Measurements from ENCODE around the gene ADPGK. TPM values are rescaled to one million over a fixed set of nuclear protein-coding genes. Genes with fewer than 3 reads are reported as not detected.

The ADPGK gene
- total RNA-seq, 1 donor from 2014 or later, result 24.8 TPM

DNA sequence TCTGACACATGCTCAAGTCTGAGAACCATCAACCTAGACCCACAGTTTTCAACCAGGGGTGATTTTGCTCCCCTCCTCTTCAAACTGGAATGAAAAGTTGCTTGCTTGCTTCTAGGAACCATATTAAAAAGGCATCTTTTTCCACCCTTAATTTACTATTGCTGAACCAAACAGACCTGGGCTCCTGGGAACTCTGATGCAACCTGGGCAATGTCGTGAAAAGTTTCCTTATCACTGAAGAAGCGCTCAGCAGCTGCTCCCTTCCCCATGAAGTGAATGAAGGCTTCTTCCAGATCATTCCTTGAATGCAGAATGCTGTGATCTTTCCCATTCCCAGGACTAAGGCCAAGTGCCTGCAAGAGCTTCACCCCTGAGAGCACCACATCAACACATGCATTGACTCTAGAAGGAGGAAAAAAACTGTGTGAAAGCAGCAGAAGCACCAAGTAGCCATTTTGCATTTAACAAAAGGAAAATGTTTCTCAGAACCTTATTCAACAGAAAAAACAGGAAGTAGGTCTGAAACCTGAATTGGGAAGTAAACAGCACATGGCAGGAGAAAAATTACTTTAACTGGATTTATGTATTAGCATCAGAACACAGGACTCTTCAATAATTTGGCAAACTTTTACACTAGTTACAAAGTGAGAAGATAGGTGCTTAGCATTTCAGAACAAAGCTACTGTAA is 8.7 kb downstream of the ADPGK start:
- TF ChIP-seq, protein P1, sequence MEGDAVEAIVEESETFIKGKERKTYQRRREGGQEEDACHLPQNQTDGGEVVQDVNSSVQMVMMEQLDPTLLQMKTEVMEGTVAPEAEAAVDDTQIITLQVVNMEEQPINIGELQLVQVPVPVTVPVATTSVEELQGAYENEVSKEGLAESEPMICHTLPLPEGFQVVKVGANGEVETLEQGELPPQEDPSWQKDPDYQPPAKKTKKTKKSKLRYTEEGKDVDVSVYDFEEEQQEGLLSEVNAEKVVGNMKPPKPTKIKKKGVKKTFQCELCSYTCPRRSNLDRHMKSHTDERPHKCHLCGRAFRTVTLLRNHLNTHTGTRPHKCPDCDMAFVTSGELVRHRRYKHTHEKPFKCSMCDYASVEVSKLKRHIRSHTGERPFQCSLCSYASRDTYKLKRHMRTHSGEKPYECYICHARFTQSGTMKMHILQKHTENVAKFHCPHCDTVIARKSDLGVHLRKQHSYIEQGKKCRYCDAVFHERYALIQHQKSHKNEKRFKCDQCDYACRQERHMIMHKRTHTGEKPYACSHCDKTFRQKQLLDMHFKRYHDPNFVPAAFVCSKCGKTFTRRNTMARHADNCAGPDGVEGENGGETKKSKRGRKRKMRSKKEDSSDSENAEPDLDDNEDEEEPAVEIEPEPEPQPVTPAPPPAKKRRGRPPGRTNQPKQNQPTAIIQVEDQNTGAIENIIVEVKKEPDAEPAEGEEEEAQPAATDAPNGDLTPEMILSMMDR (IDR thresholded peaks at IDR 0.05), result no peak
- H3K4me3 ChIP-seq, result no peak overlapping the region
- no peaks in the 10 kb centered on the region for H3K27me3 ChIP-seq
- no peak overlapping the region for H3K27ac ChIP-seq
- H3K9me3 ChIP-seq, result no peaks in the 10 kb centered on the region
- DNase-seq (ENCODE audit: low spot score in 2 of 2), result no peak
- peaks cover 17 to 36% of the 10 kb centered on the region in 2 donors for H3K36me3 ChIP-seq
- intact Hi-C loops (cut with DNase I), result no loop called here
- no peaks in the 10 kb centered on the region for H3K4me1 ChIP-seq

DNA sequence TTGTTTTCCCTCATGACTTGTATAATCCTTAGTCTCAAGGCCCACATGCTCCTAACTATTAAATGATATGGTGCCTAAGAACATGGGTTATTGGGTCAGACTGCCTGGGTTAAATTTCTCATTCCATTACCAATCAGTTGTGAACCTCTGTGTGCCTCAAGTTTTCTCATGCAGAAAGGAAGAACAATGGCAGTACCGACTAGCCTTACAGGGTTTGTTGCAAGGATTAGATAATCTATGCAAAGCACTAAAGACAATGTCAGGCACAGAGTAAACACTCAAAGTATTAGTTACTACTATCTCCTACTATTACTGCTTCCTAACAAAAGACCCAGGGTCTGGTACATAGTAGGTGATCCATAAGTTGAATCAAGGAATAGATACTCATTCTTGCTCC is 12.2 kb downstream of the ADPGK start:
- intact Hi-C loops (cut with DNase I), result no loop called here
- no peak for DNase-seq (ENCODE audit: low spot score in 2 of 2)
- H3K4me1 ChIP-seq, result no peaks in the 10 kb centered on the region
- H3K36me3 ChIP-seq, result peaks cover 35 to 64% of the 10 kb centered on the region in 2 donors
- H3K27me3 ChIP-seq, result no peaks in the 10 kb centered on the region
- TF ChIP-seq, protein P1 (IDR thresholded peaks at IDR 0.05), result no peak
- no peak overlapping the region for H3K27ac ChIP-seq
- H3K4me3 ChIP-seq, result no peak overlapping the region
- H3K9me3 ChIP-seq, result peaks cover 0 to 22% of the 10 kb centered on the region in 2 donors

GRCh38 chr15:72770673-72771328 is 12.8 kb downstream of the ADPGK start:
- Histone ChIP-seq H3K9me3 (peaks cover 0 to 22% of the 10 kb centered on the region in 2 donors), H3K4me1 (no peaks in the 10 kb centered on the region), H3K4me3 (no peak overlapping the region), H3K36me3 (peaks cover 40 to 68% of the 10 kb centered on the region in 2 donors), H3K27me3 (no peaks in the 10 kb centered on the region), H3K27ac (no peak overlapping the region)
- intact Hi-C loops (cut with DNase I), result no loop called here
- DNase-seq (ENCODE audit: low spot score in 2 of 2), result no peak
- TF ChIP-seq, protein P1 (IDR thresholded peaks at IDR 0.05), result no peak

GRCh38 chr15:72766780-72767179 is 16.8 kb downstream of the ADPGK start:
- H3K4me3 ChIP-seq, result no peak overlapping the region
- no peaks in the 10 kb centered on the region for H3K27me3 ChIP-seq
- H3K9me3 ChIP-seq, result peaks cover 0 to 22% of the 10 kb centered on the region in 2 donors
- H3K4me1 ChIP-seq, result no peaks in the 10 kb centered on the region
- peaks cover 48 to 69% of the 10 kb centered on the region in 2 donors for H3K36me3 ChIP-seq
- TF ChIP-seq, protein P1 (IDR thresholded peaks at IDR 0.05), result no peak
- H3K27ac ChIP-seq, result no peak overlapping the region
- no peak for DNase-seq (ENCODE audit: low spot score in 2 of 2)
- intact Hi-C loops (cut with DNase I), result no loop called here

DNA sequence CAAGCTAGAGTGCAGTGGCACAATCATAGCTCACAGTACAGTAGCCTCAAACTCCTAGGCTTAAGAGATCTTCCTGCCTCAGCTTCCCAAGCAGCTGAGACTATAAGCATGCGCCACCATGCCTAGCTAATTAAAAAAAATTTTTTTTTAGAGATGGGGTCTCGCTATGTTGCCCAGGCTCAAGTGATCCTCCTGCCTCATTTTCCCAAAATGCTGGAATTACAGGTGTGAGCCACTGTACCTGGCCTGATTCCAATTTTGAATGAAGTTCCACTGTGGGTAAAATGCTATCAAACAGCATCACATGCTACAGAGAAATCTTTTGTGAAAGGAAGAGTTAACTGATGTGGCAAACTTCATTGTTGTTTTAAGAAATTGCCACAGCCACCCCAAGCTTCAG is 17.5 kb downstream of the ADPGK start:
- Histone ChIP-seq H3K4me1 (no peaks in the 10 kb centered on the region), H3K36me3 (peaks cover 40 to 72% of the 10 kb centered on the region in 2 donors), H3K27ac (no peak overlapping the region), H3K4me3 (no peak overlapping the region), H3K27me3 (no peaks in the 10 kb centered on the region), H3K9me3 (peaks cover 0 to 22% of the 10 kb centered on the region in 2 donors)
- TF ChIP-seq, protein P1 (IDR thresholded peaks at IDR 0.05), result no peak
- intact Hi-C loops (cut with DNase I), result no loop called here
- DNase-seq (ENCODE audit: low spot score in 2 of 2), result no peak

Measured in ascending aorta (tissue), 2 donors.